K562 (cell line): ENCODE results near the gene COMMD4. TPM values are rescaled to one million over a fixed set of nuclear protein-coding genes. Genes with fewer than 3 reads are reported as not detected.

Experiments
- BRF1 ChIP-seq: IDR thresholded peaks from 3 replicates; pipeline ENCODE4 v1.6.1; 2011; ENCODE audit warnings: borderline replicate concordance, mild to moderate bottlenecking; ENCODE audit not compliant: insufficient read length; ENCODE audit errors: extremely low read depth
- IFI16 ChIP-seq: fragments of 250-450 bp; sonication (Bioruptor Pico); IDR thresholded peaks from 2 replicates; pipeline ENCODE4 v2.1.2; 2022; ENCODE audit warnings: mild to moderate bottlenecking, inconsistent platforms
- KDM5B ChIP-seq: fragments of 200-600 bp; sonication (generic); IDR thresholded peaks from 2 replicates; pipeline ENCODE4 v1.6.1; 2012; ENCODE audit warnings: low read depth, mild to moderate bottlenecking, moderate library complexity, low read length, control low read depth, inconsistent platforms; ENCODE audit not compliant: insufficient replicate concordance
- LEF1 ChIP-seq: fragments of 450-650 bp; IDR thresholded peaks from 2 replicates; pipeline ENCODE4 v1.6.1; 2016; ENCODE audit warnings: mild to moderate bottlenecking
- NCOA4 ChIP-seq: fragments of 450-650 bp; IDR thresholded peaks from 2 replicates; pipeline ENCODE4 v1.6.1; 2018; ENCODE audit warnings: mild to moderate bottlenecking; ENCODE audit not compliant: partially characterized antibody
- PRPF4 ChIP-seq: fragments of 200-400 bp; formaldehyde crosslinking; IDR thresholded peaks from one replicate; pipeline ENCODE4 v1.6.1; 2017; ENCODE audit warnings: low read length, low read depth, mild to moderate bottlenecking; ENCODE audit not compliant: insufficient read depth, poor library complexity, severe bottlenecking
- RAD21 ChIP-seq, 2 experiments: fragments of 250-450 bp in 1 of 2; fragments of 450-650 bp in 1 of 2; sonication (Bioruptor Pico) in 1 of 2; formaldehyde crosslinking in 1 of 2; IDR thresholded peaks in 1 of 2; conservative IDR thresholded peaks in 1 of 2; 2 replicates each; pipeline versions ENCODE4 v1.4.0 to v1.8.0; 2020 to 2022; ENCODE audit warnings: mild to moderate bottlenecking in 2 of 2, moderate library complexity in 1 of 2
- SAP30 ChIP-seq: fragments of 200-600 bp; sonication (generic); IDR thresholded peaks from 2 replicates; pipeline ENCODE4 v1.6.1; 2012; ENCODE audit warnings: borderline replicate concordance, low read depth, mild to moderate bottlenecking, moderate library complexity, low read length, control low read depth, inconsistent platforms; ENCODE audit not compliant: insufficient read depth, poor library complexity, severe bottlenecking
- SMARCA4 ChIP-seq: fragments of 450-650 bp; IDR thresholded peaks from 2 replicates; pipeline ENCODE4 v1.6.1; 2016
- U2AF2 ChIP-seq: fragments of 200-400 bp; formaldehyde crosslinking; optimal IDR thresholded peaks from 2 replicates; pipeline ENCODE3; 2017; ENCODE audit warnings: low read depth, mild to moderate bottlenecking, low read length
- ZNF12 ChIP-seq: sonication (generic); formaldehyde crosslinking; IDR thresholded peaks from 2 replicates; pipeline ENCODE4 v1.4.0; 2020; ENCODE audit warnings: mild to moderate bottlenecking, missing genetic modification reagents
- ZNF140 ChIP-seq: fragments of 250-450 bp; sonication (Bioruptor Pico); IDR thresholded peaks from 2 replicates; pipeline ENCODE4 v1.8.0; 2021; ENCODE audit warnings: moderate library complexity, mild to moderate bottlenecking, inconsistent platforms
- ZNF212 ChIP-seq: fragments of 450-650 bp; formaldehyde crosslinking; IDR thresholded peaks from 2 replicates; pipeline ENCODE4 v1.4.0; 2020; ENCODE audit warnings: mild to moderate bottlenecking
- polyA plus RNA-seq, 8 experiments: library from polyadenylated mRNA; depleted of rRNA in 4 of 8; stranded (reverse) in 5 of 8; unstranded in 3 of 8; fragments of >200 nt; fragmentation: Nextera tagmentation in 2 of 8; fragmentation: Illumina TruSeq in 1 of 8; extraction: Ambion mirVana in 2 of 8; extraction: Trizol in 1 of 8; gene quantifications; 2 replicates each; pipeline versions ENCODE4 v1.2.1 to v1.2.3, GENCODE V29; 2011 to 2014; ENCODE audit warnings: inconsistent platforms in 1 of 8, missing spikeins in 1 of 8
- total RNA-seq, 7 experiments: library from RNA; depleted of rRNA in 6 of 7; stranded (reverse); fragments of >200 nt in 6 of 7; fragmentation: Illumina TruSeq in 2 of 7; extraction: Trizol in 2 of 7; gene quantifications; 2 replicates each; pipeline versions ENCODE4 v1.2.1 to v1.2.3, GENCODE V29; 2011 to 2021; ENCODE audit warnings: low replicate concordance in 1 of 7
- TF ChIP-seq, protein P1 (sequence below): fragments of 250-450 bp; sonication (Bioruptor Pico); IDR thresholded peaks from 2 replicates; pipeline ENCODE4 v1.4.0; 2020; ENCODE audit warnings: mild to moderate bottlenecking, moderate library complexity
- TF ChIP-seq, protein P2 (sequence below): fragments of 450-650 bp; formaldehyde crosslinking; IDR thresholded peaks from 2 replicates; pipeline ENCODE4 v1.4.0; 2022; ENCODE audit warnings: mild to moderate bottlenecking, moderate library complexity
- TF ChIP-seq, protein P3 (sequence below): sonication (generic); formaldehyde crosslinking; IDR thresholded peaks from 2 replicates; pipeline ENCODE4 v1.5.0; 2020; ENCODE audit warnings: missing genetic modification reagents
- TF ChIP-seq, protein P4 (sequence below): IDR thresholded peaks from 2 replicates; pipeline ENCODE4 v1.6.1; 2016; ENCODE audit warnings: missing genetic modification characterization, missing compliant biosample characterization
- TF ChIP-seq, protein P5 (sequence below): sonication (generic); formaldehyde crosslinking; IDR thresholded peaks from 2 replicates; pipeline ENCODE4 v1.8.0; 2023; ENCODE audit warnings: mild to moderate bottlenecking, missing genetic modification reagents

COMMD4 gene
- total and polyA plus RNA-seq, 9 of the 15 experiments (the other 6 are each of a cell fraction or from before 2014, with no cell fraction given): 20.4 to 140 (median 63.9) TPM

DNA sequence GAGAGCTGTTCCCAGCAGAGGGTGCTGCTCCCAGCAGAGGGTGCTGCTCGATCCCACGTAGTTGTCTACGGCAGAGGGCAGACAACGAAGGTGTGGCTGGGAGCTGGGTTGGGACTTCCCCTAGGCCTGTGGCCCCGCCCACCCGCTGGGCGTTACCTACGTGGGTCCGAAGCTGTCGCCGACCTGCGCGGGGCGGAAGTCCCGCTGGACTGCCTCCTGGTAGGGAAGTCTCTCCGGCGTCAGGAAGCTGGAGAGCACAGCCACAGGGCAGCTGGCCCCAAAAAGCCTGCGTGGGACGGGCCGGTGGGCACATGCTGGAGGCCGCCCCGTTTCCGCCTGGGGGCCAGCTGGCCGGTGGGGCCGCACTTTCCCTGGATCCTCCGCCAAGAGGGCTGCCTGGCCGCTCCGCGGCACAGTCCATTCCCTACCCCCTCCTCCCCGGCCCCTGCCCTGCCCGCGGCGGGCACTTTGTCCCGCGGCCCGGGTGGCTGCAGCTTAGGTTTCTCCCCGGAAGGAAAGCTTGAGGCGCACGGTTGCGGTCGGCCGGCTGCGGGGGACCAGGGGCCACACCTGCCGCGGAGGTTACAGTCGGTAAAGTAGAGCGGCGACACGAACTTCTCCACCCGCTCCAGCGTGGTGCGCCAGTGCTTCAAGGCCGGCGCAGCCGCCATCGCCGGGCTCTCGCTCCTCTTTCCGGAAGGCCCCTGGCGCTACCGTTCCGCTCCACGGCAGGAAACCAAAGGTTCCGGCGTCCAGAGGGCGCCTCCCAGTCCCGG, 32.2 kb downstream of the COMMD4 start, which contains the start of gene MAN2C1 (continued):
- peak; percentile 79 for TF ChIP-seq SAP30
- TF ChIP-seq RAD21 (CRISPR knock-in tag; conservative IDR thresholded peaks at IDR 0.05 in 1 of 2, IDR thresholded peaks at IDR 0.05 in 1 of 2): peak; percentile 62 to 84
- TF ChIP-seq KDM5B: peak; percentile 93
- TF ChIP-seq, protein P1, sequence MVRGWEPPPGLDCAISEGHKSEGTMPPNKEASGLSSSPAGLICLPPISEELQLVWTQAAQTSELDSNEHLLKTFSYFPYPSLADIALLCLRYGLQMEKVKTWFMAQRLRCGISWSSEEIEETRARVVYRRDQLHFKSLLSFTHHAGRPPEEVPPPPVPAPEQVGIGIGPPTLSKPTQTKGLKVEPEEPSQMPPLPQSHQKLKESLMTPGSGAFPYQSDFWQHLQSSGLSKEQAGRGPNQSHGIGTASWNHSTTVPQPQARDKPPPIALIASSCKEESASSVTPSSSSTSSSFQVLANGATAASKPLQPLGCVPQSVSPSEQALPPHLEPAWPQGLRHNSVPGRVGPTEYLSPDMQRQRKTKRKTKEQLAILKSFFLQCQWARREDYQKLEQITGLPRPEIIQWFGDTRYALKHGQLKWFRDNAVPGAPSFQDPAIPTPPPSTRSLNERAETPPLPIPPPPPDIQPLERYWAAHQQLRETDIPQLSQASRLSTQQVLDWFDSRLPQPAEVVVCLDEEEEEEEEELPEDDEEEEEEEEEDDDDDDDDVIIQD (CRISPR knock-in tag): no peak
- TF ChIP-seq PRPF4: peak; percentile 76
- TF ChIP-seq LEF1: no peak; the same call in 1 of the 2 replicates
- no peak for TF ChIP-seq IFI16 (CRISPR knock-in tag)
- no peak for TF ChIP-seq ZNF212 (CRISPR knock-in tag)
- no peak for TF ChIP-seq U2AF2
- TF ChIP-seq, protein P2, sequence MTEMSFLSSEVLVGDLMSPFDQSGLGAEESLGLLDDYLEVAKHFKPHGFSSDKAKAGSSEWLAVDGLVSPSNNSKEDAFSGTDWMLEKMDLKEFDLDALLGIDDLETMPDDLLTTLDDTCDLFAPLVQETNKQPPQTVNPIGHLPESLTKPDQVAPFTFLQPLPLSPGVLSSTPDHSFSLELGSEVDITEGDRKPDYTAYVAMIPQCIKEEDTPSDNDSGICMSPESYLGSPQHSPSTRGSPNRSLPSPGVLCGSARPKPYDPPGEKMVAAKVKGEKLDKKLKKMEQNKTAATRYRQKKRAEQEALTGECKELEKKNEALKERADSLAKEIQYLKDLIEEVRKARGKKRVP (CRISPR knock-in tag): no peak
- TF ChIP-seq BRF1: no peak
- TF ChIP-seq, protein P3, sequence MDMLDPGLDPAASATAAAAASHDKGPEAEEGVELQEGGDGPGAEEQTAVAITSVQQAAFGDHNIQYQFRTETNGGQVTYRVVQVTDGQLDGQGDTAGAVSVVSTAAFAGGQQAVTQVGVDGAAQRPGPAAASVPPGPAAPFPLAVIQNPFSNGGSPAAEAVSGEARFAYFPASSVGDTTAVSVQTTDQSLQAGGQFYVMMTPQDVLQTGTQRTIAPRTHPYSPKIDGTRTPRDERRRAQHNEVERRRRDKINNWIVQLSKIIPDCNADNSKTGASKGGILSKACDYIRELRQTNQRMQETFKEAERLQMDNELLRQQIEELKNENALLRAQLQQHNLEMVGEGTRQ (CRISPR knock-in tag): no peak; the same call in 1 of the 2 replicates
- TF ChIP-seq, protein P4, sequence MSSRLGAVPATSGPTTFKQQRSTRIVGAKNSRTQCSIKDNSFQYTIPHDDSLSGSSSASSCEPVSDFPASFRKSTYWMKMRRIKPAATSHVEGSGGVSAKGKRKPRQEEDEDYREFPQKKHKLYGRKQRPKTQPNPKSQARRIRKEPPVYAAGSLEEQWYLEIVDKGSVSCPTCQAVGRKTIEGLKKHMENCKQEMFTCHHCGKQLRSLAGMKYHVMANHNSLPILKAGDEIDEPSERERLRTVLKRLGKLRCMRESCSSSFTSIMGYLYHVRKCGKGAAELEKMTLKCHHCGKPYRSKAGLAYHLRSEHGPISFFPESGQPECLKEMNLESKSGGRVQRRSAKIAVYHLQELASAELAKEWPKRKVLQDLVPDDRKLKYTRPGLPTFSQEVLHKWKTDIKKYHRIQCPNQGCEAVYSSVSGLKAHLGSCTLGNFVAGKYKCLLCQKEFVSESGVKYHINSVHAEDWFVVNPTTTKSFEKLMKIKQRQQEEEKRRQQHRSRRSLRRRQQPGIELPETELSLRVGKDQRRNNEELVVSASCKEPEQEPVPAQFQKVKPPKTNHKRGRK: no peak
- TF ChIP-seq, protein P5, sequence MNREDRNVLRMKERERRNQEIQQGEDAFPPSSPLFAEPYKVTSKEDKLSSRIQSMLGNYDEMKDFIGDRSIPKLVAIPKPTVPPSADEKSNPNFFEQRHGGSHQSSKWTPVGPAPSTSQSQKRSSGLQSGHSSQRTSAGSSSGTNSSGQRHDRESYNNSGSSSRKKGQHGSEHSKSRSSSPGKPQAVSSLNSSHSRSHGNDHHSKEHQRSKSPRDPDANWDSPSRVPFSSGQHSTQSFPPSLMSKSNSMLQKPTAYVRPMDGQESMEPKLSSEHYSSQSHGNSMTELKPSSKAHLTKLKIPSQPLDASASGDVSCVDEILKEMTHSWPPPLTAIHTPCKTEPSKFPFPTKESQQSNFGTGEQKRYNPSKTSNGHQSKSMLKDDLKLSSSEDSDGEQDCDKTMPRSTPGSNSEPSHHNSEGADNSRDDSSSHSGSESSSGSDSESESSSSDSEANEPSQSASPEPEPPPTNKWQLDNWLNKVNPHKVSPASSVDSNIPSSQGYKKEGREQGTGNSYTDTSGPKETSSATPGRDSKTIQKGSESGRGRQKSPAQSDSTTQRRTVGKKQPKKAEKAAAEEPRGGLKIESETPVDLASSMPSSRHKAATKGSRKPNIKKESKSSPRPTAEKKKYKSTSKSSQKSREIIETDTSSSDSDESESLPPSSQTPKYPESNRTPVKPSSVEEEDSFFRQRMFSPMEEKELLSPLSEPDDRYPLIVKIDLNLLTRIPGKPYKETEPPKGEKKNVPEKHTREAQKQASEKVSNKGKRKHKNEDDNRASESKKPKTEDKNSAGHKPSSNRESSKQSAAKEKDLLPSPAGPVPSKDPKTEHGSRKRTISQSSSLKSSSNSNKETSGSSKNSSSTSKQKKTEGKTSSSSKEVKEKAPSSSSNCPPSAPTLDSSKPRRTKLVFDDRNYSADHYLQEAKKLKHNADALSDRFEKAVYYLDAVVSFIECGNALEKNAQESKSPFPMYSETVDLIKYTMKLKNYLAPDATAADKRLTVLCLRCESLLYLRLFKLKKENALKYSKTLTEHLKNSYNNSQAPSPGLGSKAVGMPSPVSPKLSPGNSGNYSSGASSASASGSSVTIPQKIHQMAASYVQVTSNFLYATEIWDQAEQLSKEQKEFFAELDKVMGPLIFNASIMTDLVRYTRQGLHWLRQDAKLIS (CRISPR knock-in tag): peak; percentile 93
- no peak for TF ChIP-seq NCOA4
- 0 out of 2 replicates have a peak, but pooled peaks have one; percentile 61 for TF ChIP-seq ZNF12 (CRISPR knock-in tag)
- TF ChIP-seq SMARCA4: no peak
- no peak for TF ChIP-seq ZNF140
